OCI-LY3 (cell line): Measurements from ENCODE around the gene TTF1.

Experiments
- H2AFZ ChIP-seq: fragments of 200-600, 300-600 bp; shearing (Covaris generic); 2 replicates; pipeline ENCODE4 v1.6.0; 2014; ENCODE audit warnings: antibody characterized with exemption, low read depth, low read length
- H3K27ac ChIP-seq: fragments of 200-600, 300-600 bp; sonication (generic); 2 replicates; pipeline ENCODE4 v1.5.1; 2014; ENCODE audit warnings: mild to moderate bottlenecking, low read length, moderate library complexity, mixed read lengths
- H3K27me3 ChIP-seq: fragments of 200-600, 300-600 bp; sonication (generic); 2 replicates; pipeline ENCODE4 v1.6.1; 2014; ENCODE audit warnings: low read depth, low read length, mixed read lengths
- H3K36me3 ChIP-seq: fragments of 200-600, 300-600 bp; sonication (generic); replicated peaks from 2 replicates; pipeline ENCODE3; 2014; ENCODE audit warnings: low read depth, low read length, mixed read lengths
- H3K4me1 ChIP-seq: fragments of 300-600, 200-600 bp; sonication (generic); 2 replicates; pipeline ENCODE4 v1.6.1; 2014; ENCODE audit warnings: low read length, mixed read lengths
- H3K4me2 ChIP-seq: fragments of 200-600, 300-600 bp; sonication (generic); 2 replicates; pipeline ENCODE4 v1.6.1; 2014; ENCODE audit warnings: low read length, mixed read lengths
- H3K4me3 ChIP-seq: fragments of 300-600, 200-600 bp; sonication (generic); 2 replicates; pipeline ENCODE4 v1.5.1; 2014; ENCODE audit warnings: antibody characterized with exemption, mild to moderate bottlenecking, low read length, moderate library complexity
- H3K79me2 ChIP-seq: fragments of 300-600, 200-600 bp; shearing (Covaris generic); 2 replicates; pipeline ENCODE4 v1.6.1; 2014; ENCODE audit warnings: mild to moderate bottlenecking, low read length, mixed read lengths
- H3K9ac ChIP-seq: fragments of 300-600, 200-600 bp; shearing (Covaris generic); 2 replicates; pipeline ENCODE4 v1.6.0; 2014; ENCODE audit warnings: mild to moderate bottlenecking, low read length, moderate library complexity
- H3K9me3 ChIP-seq: fragments of 200-600, 300-600 bp; shearing (Covaris generic); 2 replicates; pipeline ENCODE4 v1.6.1; 2014; ENCODE audit warnings: low read length, mixed read lengths; ENCODE audit not compliant: insufficient read depth
- H4K20me1 ChIP-seq: fragments of 200-600, 300-600 bp; sonication (generic); 2 replicates; pipeline ENCODE4 v1.6.1; 2016; ENCODE audit warnings: low read length, mixed read lengths; ENCODE audit not compliant: insufficient read depth
- CTCF ChIP-seq: fragments of 200-600, 300-600 bp; sonication (generic); IDR thresholded peaks from 2 replicates; pipeline ENCODE4 v1.5.1; 2014; ENCODE audit warnings: antibody characterized with exemption, low read length, low read depth
- EZH2phosphoT487 ChIP-seq: fragments of 200-600 bp; shearing (Covaris generic); IDR thresholded peaks from 2 replicates; pipeline ENCODE4 v1.6.1; 2018; ENCODE audit warnings: antibody characterized with exemption, mixed run types, low read depth

The TTF1 gene

GRCh38 chr9:132401824-132402223, 4.8 kb downstream of the TTF1 start:
- Histone ChIP-seq H3K9ac (no peak overlapping the region), H3K27me3 (no peaks in the 10 kb centered on the region), H3K4me1 (peaks cover 8% of the 10 kb centered on the region), H3K36me3 (peaks cover 29% of the 10 kb centered on the region), H3K27ac (no peak overlapping the region), H3K4me2 (no peak overlapping the region), H3K4me3 (no peak overlapping the region), H3K79me2 (peaks cover 22% of the 10 kb centered on the region), H2AFZ (no peak overlapping the region), H4K20me1 (no peaks in the 10 kb centered on the region), H3K9me3 (no peaks in the 10 kb centered on the region)
- TF ChIP-seq CTCF (no peak), EZH2phosphoT487 (no peak)

GRCh38 chr9:132395560-132395959, 11.1 kb downstream of the TTF1 start:
- no peak for TF ChIP-seq EZH2phosphoT487
- no peak for TF ChIP-seq CTCF
- H3K27ac ChIP-seq, result no peak overlapping the region
- no peak overlapping the region for H3K4me3 ChIP-seq
- no peaks in the 10 kb centered on the region for H4K20me1 ChIP-seq
- H3K9ac ChIP-seq, result no peak overlapping the region
- peaks cover 42% of the 10 kb centered on the region for H3K36me3 ChIP-seq
- H3K9me3 ChIP-seq, result no peaks in the 10 kb centered on the region
- H3K4me1 ChIP-seq, result no peaks in the 10 kb centered on the region
- no peak overlapping the region for H2AFZ ChIP-seq
- no peaks in the 10 kb centered on the region for H3K27me3 ChIP-seq
- no peak overlapping the region for H3K4me2 ChIP-seq
- no peaks in the 10 kb centered on the region for H3K79me2 ChIP-seq

- Histone ChIP-seq H4K20me1 (no peaks in the 10 kb centered on the region), H3K27me3 (no peaks in the 10 kb centered on the region), H3K27ac (no peak overlapping the region), H3K4me3 (no peak overlapping the region), H2AFZ (no peak overlapping the region), H3K4me2 (no peak overlapping the region), H3K36me3 (peaks cover 44% of the 10 kb centered on the region), H3K4me1 (no peaks in the 10 kb centered on the region), H3K9ac (no peak overlapping the region), H3K79me2 (no peaks in the 10 kb centered on the region), H3K9me3 (no peaks in the 10 kb centered on the region)
- TF ChIP-seq CTCF (no peak), EZH2phosphoT487 (no peak)
Observed at GRCh38 chr9:132391449-132391848, 15.2 kb downstream of the TTF1 start.

GRCh38 chr9:132390966-132391365, 15.7 kb downstream of the TTF1 start:
- TF ChIP-seq EZH2phosphoT487 (no peak), CTCF (no peak)
- H3K27me3 ChIP-seq, result no peaks in the 10 kb centered on the region
- H3K9me3 ChIP-seq, result no peaks in the 10 kb centered on the region
- H3K4me2 ChIP-seq, result no peak overlapping the region
- peaks cover 47% of the 10 kb centered on the region for H3K36me3 ChIP-seq
- no peaks in the 10 kb centered on the region for H3K4me1 ChIP-seq
- H2AFZ ChIP-seq, result no peak overlapping the region
- H3K4me3 ChIP-seq, result no peak overlapping the region
- no peaks in the 10 kb centered on the region for H3K79me2 ChIP-seq
- H3K27ac ChIP-seq, result no peak overlapping the region
- H4K20me1 ChIP-seq, result no peaks in the 10 kb centered on the region
- no peak overlapping the region for H3K9ac ChIP-seq
